ENCODE data around the gene PRRC2A. TPM values are rescaled to one million over a fixed set of nuclear protein-coding genes. Genes with fewer than 3 reads are reported as not detected.

Gene PRRC2A
- polyA plus RNA-seq, 2 of the 4 experiments (the other 2 are of a cell fraction), result 28.0 to 61.1 TPM

GRCh38 chr6:31687321-31687720, 66.8 kb downstream of the PRRC2A start:
- Histone ChIP-seq H3K4me2 (no peak overlapping the region), H3K27ac (no peak overlapping the region), H3K4me3 (no peak overlapping the region), H3K9me3 (no peaks in the 10 kb centered on the region), H3K4me1 (no peaks in the 10 kb centered on the region; the same call in 2 of the 3 replicates)
- ATAC-seq (no peak), DNase-seq (ENCODE audit: low read depth in 1 of 2, low spot score in 1 of 2) (no peak), FAIRE-seq (no peak)
- TF ChIP-seq MAZ (IDR thresholded peaks at IDR 0.05; ENCODE audit: borderline replicate concordance, low read depth, low read length), result no peak
- TF ChIP-seq FOSB (CRISPR knock-in tag; IDR thresholded peaks at IDR 0.05), result no peak
- TF ChIP-seq, protein P1, sequence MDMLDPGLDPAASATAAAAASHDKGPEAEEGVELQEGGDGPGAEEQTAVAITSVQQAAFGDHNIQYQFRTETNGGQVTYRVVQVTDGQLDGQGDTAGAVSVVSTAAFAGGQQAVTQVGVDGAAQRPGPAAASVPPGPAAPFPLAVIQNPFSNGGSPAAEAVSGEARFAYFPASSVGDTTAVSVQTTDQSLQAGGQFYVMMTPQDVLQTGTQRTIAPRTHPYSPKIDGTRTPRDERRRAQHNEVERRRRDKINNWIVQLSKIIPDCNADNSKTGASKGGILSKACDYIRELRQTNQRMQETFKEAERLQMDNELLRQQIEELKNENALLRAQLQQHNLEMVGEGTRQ (IDR thresholded peaks at IDR 0.05), result no peak
- TF ChIP-seq TFCP2L1 (CRISPR knock-in tag; IDR thresholded peaks at IDR 0.05), result no peak
- no peak for TF ChIP-seq ESRRA (IDR thresholded peaks at IDR 0.05; ENCODE audit: borderline replicate concordance, low read length)
- no peak for TF ChIP-seq RAD21 (conservative IDR thresholded peaks at IDR 0.05 in 1 of 2, IDR thresholded peaks at IDR 0.05 in 1 of 2)
- TF ChIP-seq CHD2 (IDR thresholded peaks at IDR 0.05; ENCODE audit: low read length, partially characterized antibody), result no peak
- no peak for TF ChIP-seq TP53 (CRISPR knock-in tag; IDR thresholded peaks at IDR 0.05)
- TF ChIP-seq ZNF302 (CRISPR knock-in tag; IDR thresholded peaks at IDR 0.05), result no peak
- no peak for TF ChIP-seq RARB (CRISPR knock-in tag; IDR thresholded peaks at IDR 0.05)
- no peak for TF ChIP-seq POLR2AphosphoS2 (conservative IDR thresholded peaks at IDR 0.05; ENCODE audit: low read length)
- TF ChIP-seq KDM1A (IDR thresholded peaks at IDR 0.05; ENCODE audit: low read depth), result no peak
- TF ChIP-seq BHLHE40 (IDR thresholded peaks at IDR 0.05; ENCODE audit: low read depth, low read length), result no peak
- WGBS (ENCODE audit: missing lambda C conversion rate), result 86% methylated on average over 8 of the region's 8 CpGs
- POLR2A ChIA-PET, result no interaction called here
- CTCF ChIA-PET, result interaction anchor here (1.1 to 2.5 kb wide), 5 partner anchors 15 to 152 kb away, joined by 3 to 9 read pairs (median 7); partner anchors contain the start of gene ABHD16A

Small RNA genes within 50 kb of the gene (small RNA-seq; reads per million reads assigned to genes)
- gene MIR6832, result 0 to 0.35 (median 0) reads per million in 6 experiments
- gene RF00019, result 0 reads per million in 6 experiments
- 3.4 to 254 (median 13.3) reads per million in 6 experiments for gene SNORA38
- gene UQCRHP1, result 0 reads per million in 6 experiments

Other genes starting within 250 kb of the PRRC2A start
Only the 30 nearest of the 35 such genes appear.
- gene MICB, start 122.6 kb upstream of the PRRC2A start, polyA plus RNA-seq (2011; rRNA removed), result 6.8 and 7.9 TPM in 2 replicates
- 5.9 to 7.0 TPM (median 6.8 TPM) in 3 replicates for gene MICB, start 122.6 kb upstream of the PRRC2A start, polyA plus RNA-seq (2017; fragmentation: RNase III; extraction: RNeasy Plus Mini Kit Qiagen cat#74134 plus additional on column Dnase treatment)
- not detected in 2 replicates for gene MCCD1, start 91.8 kb upstream of the PRRC2A start, polyA plus RNA-seq (2011; rRNA removed)
- not detected in 3 replicates for gene MCCD1, start 91.8 kb upstream of the PRRC2A start, polyA plus RNA-seq (2017; fragmentation: RNase III; extraction: RNeasy Plus Mini Kit Qiagen cat#74134 plus additional on column Dnase treatment)
- gene DDX39B, start 78.7 kb upstream of the PRRC2A start, polyA plus RNA-seq (2011; rRNA removed), result 267 and 334 TPM in 2 replicates
- 434 to 464 TPM (median 441 TPM) in 3 replicates for gene DDX39B, start 78.7 kb upstream of the PRRC2A start, polyA plus RNA-seq (2017; fragmentation: RNase III; extraction: RNeasy Plus Mini Kit Qiagen cat#74134 plus additional on column Dnase treatment)
- gene ATP6V1G2, start 74.1 kb upstream of the PRRC2A start, polyA plus RNA-seq (2011; rRNA removed), result 1.2 and 1.5 TPM in 2 replicates
- 0.57 to 0.75 TPM (median 0.64 TPM) in 3 replicates for gene ATP6V1G2, start 74.1 kb upstream of the PRRC2A start, polyA plus RNA-seq (2017; fragmentation: RNase III; extraction: RNeasy Plus Mini Kit Qiagen cat#74134 plus additional on column Dnase treatment)
- gene NFKBIL1, start 73.1 kb upstream of the PRRC2A start, polyA plus RNA-seq (2011; rRNA removed), result 3.8 and 5.2 TPM in 2 replicates
- gene NFKBIL1, start 73.1 kb upstream of the PRRC2A start, polyA plus RNA-seq (2017; fragmentation: RNase III; extraction: RNeasy Plus Mini Kit Qiagen cat#74134 plus additional on column Dnase treatment), result 7.4 to 9.0 TPM (median 7.6 TPM) in 3 replicates
- gene LTA, start 48.4 kb upstream of the PRRC2A start, polyA plus RNA-seq (2011; rRNA removed), result 0.07 TPM in 1 of 2 replicates, not detected in the other
- gene LTA, start 48.4 kb upstream of the PRRC2A start, polyA plus RNA-seq (2017; fragmentation: RNase III; extraction: RNeasy Plus Mini Kit Qiagen cat#74134 plus additional on column Dnase treatment), result 0.07 to 0.08 TPM in 2 of 3 replicates, not detected in the other
- 0.07 TPM in 1 of 2 replicates, not detected in the other for gene TNF, start 45.1 kb upstream of the PRRC2A start, polyA plus RNA-seq (2011; rRNA removed)
- gene TNF, start 45.1 kb upstream of the PRRC2A start, polyA plus RNA-seq (2017; fragmentation: RNase III; extraction: RNeasy Plus Mini Kit Qiagen cat#74134 plus additional on column Dnase treatment), result not detected in 3 replicates
- 0.13 and 0.26 TPM in 2 replicates for gene LTB, start 38.3 kb upstream of the PRRC2A start, polyA plus RNA-seq (2011; rRNA removed)
- 0.14 to 0.57 TPM (median 0.33 TPM) in 3 replicates for gene LTB, start 38.3 kb upstream of the PRRC2A start, polyA plus RNA-seq (2017; fragmentation: RNase III; extraction: RNeasy Plus Mini Kit Qiagen cat#74134 plus additional on column Dnase treatment)
- gene LST1, start 34.4 kb upstream of the PRRC2A start, polyA plus RNA-seq (2011; rRNA removed), result 0.17 and 0.19 TPM in 2 replicates
- gene LST1, start 34.4 kb upstream of the PRRC2A start, polyA plus RNA-seq (2017; fragmentation: RNase III; extraction: RNeasy Plus Mini Kit Qiagen cat#74134 plus additional on column Dnase treatment), result 0.26 to 0.47 TPM in 2 of 3 replicates, not detected in the other
- gene NCR3, start 27.7 kb upstream of the PRRC2A start, polyA plus RNA-seq (2011; rRNA removed), result not detected in 2 replicates
- not detected in 3 replicates for gene NCR3, start 27.7 kb upstream of the PRRC2A start, polyA plus RNA-seq (2017; fragmentation: RNase III; extraction: RNeasy Plus Mini Kit Qiagen cat#74134 plus additional on column Dnase treatment)
- gene AIF1, start 5.5 kb upstream of the PRRC2A start, polyA plus RNA-seq (2011; rRNA removed), result not detected in 2 replicates
- not detected in 3 replicates for gene AIF1, start 5.5 kb upstream of the PRRC2A start, polyA plus RNA-seq (2017; fragmentation: RNase III; extraction: RNeasy Plus Mini Kit Qiagen cat#74134 plus additional on column Dnase treatment)
- gene BAG6, start 31.9 kb downstream of the PRRC2A start, polyA plus RNA-seq (2011; rRNA removed), result 50.4 and 59.4 TPM in 2 replicates
- 107 to 123 TPM (median 121 TPM) in 3 replicates for gene BAG6, start 31.9 kb downstream of the PRRC2A start, polyA plus RNA-seq (2017; fragmentation: RNase III; extraction: RNeasy Plus Mini Kit Qiagen cat#74134 plus additional on column Dnase treatment)
- 2.6 and 4.1 TPM in 2 replicates for gene APOM, start 35.2 kb downstream of the PRRC2A start, polyA plus RNA-seq (2011; rRNA removed)
- 1.5 to 2.1 TPM (median 1.9 TPM) in 3 replicates for gene APOM, start 35.2 kb downstream of the PRRC2A start, polyA plus RNA-seq (2017; fragmentation: RNase III; extraction: RNeasy Plus Mini Kit Qiagen cat#74134 plus additional on column Dnase treatment)
- 6.0 and 6.1 TPM in 2 replicates for gene C6orf47, start 40.1 kb downstream of the PRRC2A start, polyA plus RNA-seq (2011; rRNA removed)
- gene C6orf47, start 40.1 kb downstream of the PRRC2A start, polyA plus RNA-seq (2017; fragmentation: RNase III; extraction: RNeasy Plus Mini Kit Qiagen cat#74134 plus additional on column Dnase treatment), result 10.7 to 13.6 TPM (median 11.9 TPM) in 3 replicates
- gene GPANK1, start 44.3 kb downstream of the PRRC2A start, polyA plus RNA-seq (2011; rRNA removed), result 10.0 and 11.0 TPM in 2 replicates
- 9.7 to 11.7 TPM (median 11.0 TPM) in 3 replicates for gene GPANK1, start 44.3 kb downstream of the PRRC2A start, polyA plus RNA-seq (2017; fragmentation: RNase III; extraction: RNeasy Plus Mini Kit Qiagen cat#74134 plus additional on column Dnase treatment)
- gene CSNK2B, start 45.4 kb downstream of the PRRC2A start, polyA plus RNA-seq (2011; rRNA removed), result 41.8 and 61.0 TPM in 2 replicates
- 134 to 141 TPM (median 141 TPM) in 3 replicates for gene CSNK2B, start 45.4 kb downstream of the PRRC2A start, polyA plus RNA-seq (2017; fragmentation: RNase III; extraction: RNeasy Plus Mini Kit Qiagen cat#74134 plus additional on column Dnase treatment)
- 5.9 and 6.7 TPM in 2 replicates for gene LY6G5B, start 49.3 kb downstream of the PRRC2A start, polyA plus RNA-seq (2011; rRNA removed)
- gene LY6G5B, start 49.3 kb downstream of the PRRC2A start, polyA plus RNA-seq (2017; fragmentation: RNase III; extraction: RNeasy Plus Mini Kit Qiagen cat#74134 plus additional on column Dnase treatment), result 9.0 to 12.3 TPM (median 9.9 TPM) in 3 replicates
- 1.2 and 1.6 TPM in 2 replicates for gene LY6G5C, start 60.4 kb downstream of the PRRC2A start, polyA plus RNA-seq (2011; rRNA removed)
- 1.5 to 1.9 TPM (median 1.6 TPM) in 3 replicates for gene LY6G5C, start 60.4 kb downstream of the PRRC2A start, polyA plus RNA-seq (2017; fragmentation: RNase III; extraction: RNeasy Plus Mini Kit Qiagen cat#74134 plus additional on column Dnase treatment)
- gene ABHD16A, start 82.6 kb downstream of the PRRC2A start, polyA plus RNA-seq (2011; rRNA removed), result 22.3 and 22.6 TPM in 2 replicates
- 14.5 to 16.6 TPM (median 16.2 TPM) in 3 replicates for gene ABHD16A, start 82.6 kb downstream of the PRRC2A start, polyA plus RNA-seq (2017; fragmentation: RNase III; extraction: RNeasy Plus Mini Kit Qiagen cat#74134 plus additional on column Dnase treatment)
- gene LY6G6F, start 86.2 kb downstream of the PRRC2A start, polyA plus RNA-seq (2011; rRNA removed), result not detected in 2 replicates
- not detected in 3 replicates for gene LY6G6F, start 86.2 kb downstream of the PRRC2A start, polyA plus RNA-seq (2017; fragmentation: RNase III; extraction: RNeasy Plus Mini Kit Qiagen cat#74134 plus additional on column Dnase treatment)
- not detected in 2 replicates for gene LY6G6D, start 94.6 kb downstream of the PRRC2A start, polyA plus RNA-seq (2011; rRNA removed)
- not detected in 3 replicates for gene LY6G6D, start 94.6 kb downstream of the PRRC2A start, polyA plus RNA-seq (2017; fragmentation: RNase III; extraction: RNeasy Plus Mini Kit Qiagen cat#74134 plus additional on column Dnase treatment)
- gene LY6G6C, start 101.0 kb downstream of the PRRC2A start, polyA plus RNA-seq (2011; rRNA removed), result 0.08 and 0.11 TPM in 2 replicates
- gene LY6G6C, start 101.0 kb downstream of the PRRC2A start, polyA plus RNA-seq (2017; fragmentation: RNase III; extraction: RNeasy Plus Mini Kit Qiagen cat#74134 plus additional on column Dnase treatment), result 0.11 to 0.21 TPM in 2 of 3 replicates, not detected in the other
- gene MPIG6B, start 102.7 kb downstream of the PRRC2A start, polyA plus RNA-seq (2011; rRNA removed), result not detected in 2 replicates
- not detected in 3 replicates for gene MPIG6B, start 102.7 kb downstream of the PRRC2A start, polyA plus RNA-seq (2017; fragmentation: RNase III; extraction: RNeasy Plus Mini Kit Qiagen cat#74134 plus additional on column Dnase treatment)
- gene DDAH2, start 108.6 kb downstream of the PRRC2A start, polyA plus RNA-seq (2011; rRNA removed), result 19.3 and 20.6 TPM in 2 replicates
- 44.8 to 57.3 TPM (median 54.5 TPM) in 3 replicates for gene DDAH2, start 108.6 kb downstream of the PRRC2A start, polyA plus RNA-seq (2017; fragmentation: RNase III; extraction: RNeasy Plus Mini Kit Qiagen cat#74134 plus additional on column Dnase treatment)
- gene CLIC1, start 115.8 kb downstream of the PRRC2A start, polyA plus RNA-seq (2011; rRNA removed), result 346 and 397 TPM in 2 replicates
- gene CLIC1, start 115.8 kb downstream of the PRRC2A start, polyA plus RNA-seq (2017; fragmentation: RNase III; extraction: RNeasy Plus Mini Kit Qiagen cat#74134 plus additional on column Dnase treatment), result 249 to 283 TPM (median 251 TPM) in 3 replicates
- 36.5 and 42.6 TPM in 2 replicates for gene MSH5, start 119.3 kb downstream of the PRRC2A start, polyA plus RNA-seq (2011; rRNA removed)
- 17.1 to 18.8 TPM (median 17.4 TPM) in 3 replicates for gene MSH5, start 119.3 kb downstream of the PRRC2A start, polyA plus RNA-seq (2017; fragmentation: RNase III; extraction: RNeasy Plus Mini Kit Qiagen cat#74134 plus additional on column Dnase treatment)
- gene SAPCD1, start 141.9 kb downstream of the PRRC2A start, polyA plus RNA-seq (2011; rRNA removed), result 3.3 and 6.9 TPM in 2 replicates
- 5.8 to 7.5 TPM (median 7.1 TPM) in 3 replicates for gene SAPCD1, start 141.9 kb downstream of the PRRC2A start, polyA plus RNA-seq (2017; fragmentation: RNase III; extraction: RNeasy Plus Mini Kit Qiagen cat#74134 plus additional on column Dnase treatment)
- 1.1 TPM in 2 replicates for gene VWA7, start 156.6 kb downstream of the PRRC2A start, polyA plus RNA-seq (2011; rRNA removed)
- gene VWA7, start 156.6 kb downstream of the PRRC2A start, polyA plus RNA-seq (2017; fragmentation: RNase III; extraction: RNeasy Plus Mini Kit Qiagen cat#74134 plus additional on column Dnase treatment), result 0.95 to 1.1 TPM (median 0.98 TPM) in 3 replicates
- gene VARS1, start 175.0 kb downstream of the PRRC2A start, polyA plus RNA-seq (2011; rRNA removed), result 17.7 and 24.7 TPM in 2 replicates
- gene VARS1, start 175.0 kb downstream of the PRRC2A start, polyA plus RNA-seq (2017; fragmentation: RNase III; extraction: RNeasy Plus Mini Kit Qiagen cat#74134 plus additional on column Dnase treatment), result 57.2 to 58.4 TPM (median 58.3 TPM) in 3 replicates
- gene LSM2, start 186.3 kb downstream of the PRRC2A start, polyA plus RNA-seq (2011; rRNA removed), result 54.7 and 73.8 TPM in 2 replicates
- gene LSM2, start 186.3 kb downstream of the PRRC2A start, polyA plus RNA-seq (2017; fragmentation: RNase III; extraction: RNeasy Plus Mini Kit Qiagen cat#74134 plus additional on column Dnase treatment), result 58.9 to 65.3 TPM (median 59.6 TPM) in 3 replicates